Measurements from ENCODE around the gene BCL11B. TPM values are rescaled to one million over a fixed set of nuclear protein-coding genes. Genes with fewer than 3 reads are reported as not detected.

The BCL11B gene
- polyA plus RNA-seq, 1 donor from 2014 or later, result 0.38 TPM

- no peaks in the 10 kb centered on the region for H3K36me3 Mint-ChIP-seq
- peaks cover 6% of the 10 kb centered on the region for H3K27me3 Mint-ChIP-seq
- no peaks in the 10 kb centered on the region for H3K4me1 Mint-ChIP-seq
- no peak overlapping the region for H3K27ac Mint-ChIP-seq
- no peak overlapping the region for H3K4me3 Mint-ChIP-seq
- H3K9me3 Mint-ChIP-seq, result peaks cover 2 to 23% (median 6%) of the 10 kb centered on the region in 3 donors
Measured at GRCh38 chr14:99304208-99304607, 32.2 kb upstream of the BCL11B start.

GRCh38 chr14:99300190-99300589, 28.2 kb upstream of the BCL11B start:
- no peaks in the 10 kb centered on the region for H3K36me3 Mint-ChIP-seq
- no peak overlapping the region for H3K4me3 Mint-ChIP-seq
- peaks cover 7% of the 10 kb centered on the region for H3K27me3 Mint-ChIP-seq
- H3K9me3 Mint-ChIP-seq, result peaks cover 11 to 23% (median 13%) of the 10 kb centered on the region in 3 donors
- no peaks in the 10 kb centered on the region for H3K4me1 Mint-ChIP-seq
- H3K27ac Mint-ChIP-seq, result no peak overlapping the region

- Mint-ChIP-seq H3K27me3 (peaks cover 9% of the 10 kb centered on the region), H3K36me3 (no peaks in the 10 kb centered on the region), H3K9me3 (peaks cover 10 to 16% (median 15%) of the 10 kb centered on the region in 3 donors), H3K27ac (no peak overlapping the region), H3K4me3 (no peak overlapping the region), H3K4me1 (no peaks in the 10 kb centered on the region)
Measured at GRCh38 chr14:99296517-99296916, 24.5 kb upstream of the BCL11B start.

GRCh38 chr14:99289394-99290189, 17.6 kb upstream of the BCL11B start:
- no peak overlapping the region for H3K4me3 Mint-ChIP-seq

GRCh38 chr14:99288948-99289347, 17.0 kb upstream of the BCL11B start:
- H3K4me1 Mint-ChIP-seq, result peaks cover 0 to 2% (median 0%) of the 10 kb centered on the region in 3 donors
- H3K36me3 Mint-ChIP-seq, result peaks cover 2% of the 10 kb centered on the region
- no peak overlapping the region for H3K4me3 Mint-ChIP-seq
- H3K27me3 Mint-ChIP-seq, result peaks cover 17% of the 10 kb centered on the region
- H3K9me3 Mint-ChIP-seq, result peaks cover 0 to 2% (median 0%) of the 10 kb centered on the region in 3 donors
- no peak overlapping the region for H3K27ac Mint-ChIP-seq

More at GRCh38 chr14:99289394-99290189, 17.6 kb upstream of the BCL11B start:
- Mint-ChIP-seq H3K27me3 (peaks cover 17% of the 10 kb centered on the region), H3K9me3 (peaks cover 0 to 2% (median 0%) of the 10 kb centered on the region in 3 donors), H3K4me1 (peaks cover 0 to 2% (median 0%) of the 10 kb centered on the region in 3 donors), H3K36me3 (peaks cover 2% of the 10 kb centered on the region), H3K27ac (no peak overlapping the region)

- peak overlapping the region in 1 of 3 donors; percentile 93 for H3K27ac Mint-ChIP-seq
- peaks cover 2% of the 10 kb centered on the region for H3K36me3 Mint-ChIP-seq
- H3K4me1 Mint-ChIP-seq, result peaks cover 0 to 2% (median 0%) of the 10 kb centered on the region in 3 donors
- peak overlapping the region in 3 of 4 donors; percentile 29 to 58 (median 40) for H3K4me3 Mint-ChIP-seq
- H3K27me3 Mint-ChIP-seq, result peaks cover 17% of the 10 kb centered on the region
- H3K9me3 Mint-ChIP-seq, result peaks cover 0 to 2% (median 0%) of the 10 kb centered on the region in 3 donors
Measured at GRCh38 chr14:99287269-99287942, 15.4 kb upstream of the BCL11B start.

- Mint-ChIP-seq H3K27ac (peak overlapping the region in 1 of 3 donors; percentile 93), H3K9me3 (peaks cover 0 to 2% (median 0%) of the 10 kb centered on the region in 3 donors), H3K36me3 (peaks cover 2% of the 10 kb centered on the region), H3K4me3 (peak overlapping the region in 3 of 4 donors; percentile 12 to 58 (median 40)), H3K27me3 (peaks cover 14% of the 10 kb centered on the region), H3K4me1 (peaks cover 0 to 2% (median 0%) of the 10 kb centered on the region in 3 donors)
Measured at GRCh38 chr14:99286761-99287160, 14.8 kb upstream of the BCL11B start.

- Mint-ChIP-seq H3K4me3 (no peak overlapping the region), H3K4me1 (peaks cover 0 to 2% (median 0%) of the 10 kb centered on the region in 3 donors), H3K36me3 (peaks cover 2% of the 10 kb centered on the region), H3K9me3 (peaks cover 0 to 2% (median 0%) of the 10 kb centered on the region in 3 donors), H3K27ac (no peak overlapping the region), H3K27me3 (peaks cover 14% of the 10 kb centered on the region)
Measured at GRCh38 chr14:99284254-99285004, 12.4 kb upstream of the BCL11B start.

- H3K36me3 Mint-ChIP-seq, result peaks cover 2% of the 10 kb centered on the region
- no peak overlapping the region for H3K4me3 Mint-ChIP-seq
- no peaks in the 10 kb centered on the region for H3K9me3 Mint-ChIP-seq
- peaks cover 0 to 2% (median 0%) of the 10 kb centered on the region in 3 donors for H3K4me1 Mint-ChIP-seq
- H3K27ac Mint-ChIP-seq, result no peak overlapping the region
- peaks cover 19% of the 10 kb centered on the region for H3K27me3 Mint-ChIP-seq
Measured at GRCh38 chr14:99282261-99283050, 10.5 kb upstream of the BCL11B start.

GRCh38 chr14:99281396-99281795, 9.4 kb upstream of the BCL11B start:
- peaks cover 22% of the 10 kb centered on the region for H3K27me3 Mint-ChIP-seq
- H3K9me3 Mint-ChIP-seq, result no peaks in the 10 kb centered on the region
- no peak overlapping the region for H3K4me3 Mint-ChIP-seq
- H3K27ac Mint-ChIP-seq, result no peak overlapping the region
- H3K4me1 Mint-ChIP-seq, result no peaks in the 10 kb centered on the region
- H3K36me3 Mint-ChIP-seq, result peaks cover 2% of the 10 kb centered on the region

- peaks cover 2% of the 10 kb centered on the region for H3K36me3 Mint-ChIP-seq
- H3K4me3 Mint-ChIP-seq, result no peak overlapping the region
- no peaks in the 10 kb centered on the region for H3K9me3 Mint-ChIP-seq
- no peak overlapping the region for H3K27ac Mint-ChIP-seq
- peaks cover 25% of the 10 kb centered on the region for H3K27me3 Mint-ChIP-seq
- no peaks in the 10 kb centered on the region for H3K4me1 Mint-ChIP-seq
Measured at GRCh38 chr14:99280852-99281251, 8.9 kb upstream of the BCL11B start.

- Mint-ChIP-seq H3K4me3 (no peak overlapping the region), H3K4me1 (no peaks in the 10 kb centered on the region), H3K36me3 (peaks cover 1% of the 10 kb centered on the region), H3K27me3 (peaks cover 27% of the 10 kb centered on the region), H3K27ac (no peak overlapping the region), H3K9me3 (no peaks in the 10 kb centered on the region)
Measured at GRCh38 chr14:99280066-99280731, 8.2 kb upstream of the BCL11B start.

- Mint-ChIP-seq H3K27me3 (peaks cover 34% of the 10 kb centered on the region), H3K36me3 (no peaks in the 10 kb centered on the region), H3K9me3 (no peaks in the 10 kb centered on the region), H3K27ac (no peak overlapping the region), H3K4me3 (no peak overlapping the region), H3K4me1 (peaks cover 0 to 4% (median 0%) of the 10 kb centered on the region in 3 donors)
Measured at GRCh38 chr14:99278836-99279235, 6.8 kb upstream of the BCL11B start.

GRCh38 chr14:99277530-99277929, 5.5 kb upstream of the BCL11B start:
- no peak overlapping the region for H3K4me3 Mint-ChIP-seq
- no peak overlapping the region for H3K27ac Mint-ChIP-seq
- H3K4me1 Mint-ChIP-seq, result peaks cover 3 to 7% (median 4%) of the 10 kb centered on the region in 3 donors
- peaks cover 42% of the 10 kb centered on the region for H3K27me3 Mint-ChIP-seq
- no peaks in the 10 kb centered on the region for H3K36me3 Mint-ChIP-seq
- H3K9me3 Mint-ChIP-seq, result no peaks in the 10 kb centered on the region

Data from IgD-negative memory B cell (primary cell).